Neural progenitor cell (in vitro differentiated cells): ENCODE results near the gene KRT78.

Experiments
- EZH2 ChIP-seq: fragments of 200-600 bp; sonication (generic); IDR thresholded peaks from 2 replicates; pipeline ENCODE4 v1.6.1; 2017; ENCODE audit warnings: antibody characterized with exemption, mild to moderate bottlenecking, moderate library complexity
- EZH2phosphoT487 ChIP-seq: fragments of 200-600 bp; sonication (generic); IDR thresholded peaks from 2 replicates; pipeline ENCODE4 v1.6.1; 2017; ENCODE audit warnings: antibody characterized with exemption
- TF ChIP-seq, protein P1 (sequence below): fragments of 200-600 bp; sonication (generic); IDR thresholded peaks from 2 replicates; pipeline ENCODE4 v1.5.1; 2017; ENCODE audit warnings: antibody characterized with exemption, mild to moderate bottlenecking

DNA sequence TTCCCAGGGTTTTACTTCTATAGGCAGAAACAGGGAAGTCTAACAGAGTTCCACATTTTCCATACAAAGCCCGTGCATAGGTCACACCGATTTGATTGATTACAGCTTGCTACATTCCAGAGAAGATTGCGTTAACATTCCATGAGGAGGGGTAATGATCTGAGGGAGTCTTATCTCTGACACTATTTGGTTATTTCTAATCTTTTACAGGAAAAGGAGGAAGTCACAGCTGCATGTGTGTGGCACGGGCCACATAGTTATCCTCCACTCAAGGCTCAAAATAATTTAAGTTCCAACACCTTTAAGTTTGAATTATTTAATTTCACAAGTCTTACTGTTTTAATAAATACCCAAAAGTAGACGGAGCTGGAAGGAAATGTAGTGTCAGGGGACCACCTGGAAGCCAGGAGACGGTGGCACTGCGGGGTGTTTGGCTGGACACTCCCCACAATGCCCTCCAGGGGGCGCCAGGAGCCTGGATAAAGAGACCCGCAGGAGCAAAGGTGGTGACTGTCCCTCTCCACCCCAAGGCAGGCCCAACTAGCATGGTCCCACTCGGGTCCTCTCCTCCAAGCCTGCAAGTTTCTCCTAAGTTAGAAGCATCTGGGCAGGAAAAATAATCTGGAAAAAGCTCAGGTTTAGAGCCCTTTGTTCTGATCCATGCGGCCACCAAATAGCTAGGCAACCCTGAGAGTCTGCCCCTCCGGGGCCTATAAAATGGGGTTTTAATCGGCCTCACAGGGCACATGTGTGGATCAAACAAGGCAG is 35.9 kb upstream of the KRT78 start:
- TF ChIP-seq, protein P1, sequence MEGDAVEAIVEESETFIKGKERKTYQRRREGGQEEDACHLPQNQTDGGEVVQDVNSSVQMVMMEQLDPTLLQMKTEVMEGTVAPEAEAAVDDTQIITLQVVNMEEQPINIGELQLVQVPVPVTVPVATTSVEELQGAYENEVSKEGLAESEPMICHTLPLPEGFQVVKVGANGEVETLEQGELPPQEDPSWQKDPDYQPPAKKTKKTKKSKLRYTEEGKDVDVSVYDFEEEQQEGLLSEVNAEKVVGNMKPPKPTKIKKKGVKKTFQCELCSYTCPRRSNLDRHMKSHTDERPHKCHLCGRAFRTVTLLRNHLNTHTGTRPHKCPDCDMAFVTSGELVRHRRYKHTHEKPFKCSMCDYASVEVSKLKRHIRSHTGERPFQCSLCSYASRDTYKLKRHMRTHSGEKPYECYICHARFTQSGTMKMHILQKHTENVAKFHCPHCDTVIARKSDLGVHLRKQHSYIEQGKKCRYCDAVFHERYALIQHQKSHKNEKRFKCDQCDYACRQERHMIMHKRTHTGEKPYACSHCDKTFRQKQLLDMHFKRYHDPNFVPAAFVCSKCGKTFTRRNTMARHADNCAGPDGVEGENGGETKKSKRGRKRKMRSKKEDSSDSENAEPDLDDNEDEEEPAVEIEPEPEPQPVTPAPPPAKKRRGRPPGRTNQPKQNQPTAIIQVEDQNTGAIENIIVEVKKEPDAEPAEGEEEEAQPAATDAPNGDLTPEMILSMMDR = peak; percentile 99
- TF ChIP-seq EZH2 = no peak
- no peak for TF ChIP-seq EZH2phosphoT487
